GM18909 (cell line): ENCODE data around the gene SPO11.

Experiments used
- ATAC-seq: cut with Tn5 transposase; IDR thresholded peaks from one replicate; pipeline ENCODE4 v1.9.1; 2021; ENCODE audit warnings: mild to moderate bottlenecking; ENCODE audit not compliant: unreplicated experiment, poor library complexity

SPO11 gene

GRCh38 chr20:57387945-57388371 lies 58.4 kb downstream of the SPO11 start:
- no peak for ATAC-seq

- ATAC-seq, result peak; percentile 33
These were observed 59.5 kb downstream of the SPO11 start for GRCh38 chr20:57388953-57389694.

DNA sequence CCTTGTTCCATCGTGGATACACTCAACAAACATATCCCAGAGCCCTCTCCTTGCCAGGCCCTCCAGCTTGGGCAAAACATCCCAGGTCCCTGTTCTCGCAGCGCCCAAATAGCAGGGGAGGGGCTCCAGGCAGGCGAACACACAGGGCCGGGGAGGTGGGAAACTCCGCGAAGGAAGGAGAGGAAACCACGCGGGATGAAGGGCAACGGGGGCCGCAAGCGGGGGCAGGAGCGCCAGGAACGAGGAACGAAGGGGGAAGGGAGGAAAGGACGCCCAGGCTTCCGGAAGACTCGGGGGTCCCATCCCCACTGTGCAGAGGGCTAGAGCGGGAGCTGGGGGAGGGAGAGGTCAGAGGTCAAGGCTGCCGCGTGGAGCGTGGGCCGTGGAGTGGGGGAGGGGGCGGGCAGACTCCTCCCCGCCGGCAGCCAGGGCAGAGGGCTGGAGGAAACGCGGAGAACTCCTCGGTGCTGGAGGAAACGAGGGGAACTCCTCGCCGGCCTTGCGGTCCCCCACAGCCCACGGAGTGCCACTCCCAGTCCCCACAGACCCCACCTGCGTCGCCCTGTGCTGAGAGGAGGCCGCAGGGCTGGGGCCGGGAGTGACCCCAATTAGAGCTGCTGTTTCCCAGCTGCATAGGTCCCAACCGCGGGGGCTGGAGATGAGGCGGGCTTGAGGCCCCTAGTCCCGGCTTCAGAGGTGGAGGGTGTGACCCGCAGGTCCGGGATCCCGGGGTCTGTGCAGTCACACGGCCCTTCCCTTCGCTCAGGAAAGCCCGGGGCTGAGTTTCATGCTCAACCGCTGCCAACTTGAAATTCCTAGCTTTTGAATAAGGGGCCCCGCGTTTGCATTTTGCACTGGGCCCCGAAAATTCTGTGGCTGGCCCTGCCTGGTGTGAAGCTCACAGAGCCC lies 60.3 kb downstream of the SPO11 start:
- ATAC-seq, result no peak

GRCh38 chr20:57390604-57391438 lies 61.2 kb downstream of the SPO11 start, which contains the start of gene RBM38:
RBM38 (plus strand) TSS chr20:57391396; CDS start chr20:57391582, 186 bp downstream.
- ATAC-seq, result peak; percentile 55

DNA sequence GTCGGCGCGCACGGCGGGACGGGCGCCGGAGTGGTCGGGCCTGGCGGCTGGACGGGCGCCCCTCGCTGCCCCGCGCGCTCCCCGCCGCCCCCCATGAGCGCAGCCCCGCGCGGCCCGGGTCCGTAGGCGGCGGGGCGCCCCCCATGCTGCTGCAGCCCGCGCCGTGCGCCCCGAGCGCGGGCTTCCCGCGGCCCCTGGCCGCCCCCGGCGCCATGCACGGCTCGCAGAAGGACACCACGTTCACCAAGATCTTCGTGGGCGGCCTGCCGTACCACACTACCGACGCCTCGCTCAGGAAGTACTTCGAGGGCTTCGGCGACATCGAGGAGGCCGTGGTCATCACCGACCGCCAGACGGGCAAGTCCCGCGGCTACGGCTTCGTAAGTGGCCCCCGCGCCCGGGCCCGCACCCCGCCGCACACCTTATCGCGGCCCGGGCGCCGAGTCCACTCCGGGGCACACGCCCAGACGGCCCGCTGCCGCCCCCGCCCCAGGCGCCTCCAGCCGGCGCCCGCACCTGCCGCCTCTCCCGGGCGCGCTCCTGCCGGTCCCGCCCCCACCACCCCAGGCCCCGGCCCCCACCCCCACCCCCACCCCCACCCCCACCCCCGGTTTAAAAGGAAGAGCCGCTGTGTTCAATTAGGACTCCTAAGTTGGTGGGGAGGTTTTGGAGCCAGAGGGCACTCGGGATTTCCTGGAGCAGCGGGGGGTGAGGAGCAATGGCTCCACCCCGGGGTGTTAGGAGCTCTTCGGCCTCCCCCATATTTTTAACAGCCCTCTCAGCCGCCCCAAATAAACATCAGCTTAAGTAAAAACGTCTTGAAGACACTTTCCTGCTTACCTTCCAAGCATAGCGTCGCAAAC lies 62.1 kb downstream of the SPO11 start:
- peak; percentile 12 for ATAC-seq

GRCh38 chr20:57392512-57393271 lies 63.1 kb downstream of the SPO11 start:
- ATAC-seq, result peak; percentile 28
